Body of pancreas (tissue), 4 donors: Measurements from ENCODE around the gene LRP1-AS.

Experiments
- POLR2A ChIP-seq, 3 donors: fragments of 450-650 bp; IDR thresholded peaks; one replicate each; pipeline ENCODE4 v1.6.1; 2016; ENCODE audit warnings: antibody characterized with exemption in 3 of 3, mild to moderate bottlenecking in 2 of 3
- TF ChIP-seq, protein P1 (sequence below), 7 experiments: fragments of 450-650 bp in 4 of 7; fragments of 200-600 bp in 3 of 7; sonication (generic) in 3 of 7; IDR thresholded peaks; one replicate each; pipeline ENCODE4 v1.5.1; 2016 to 2019; ENCODE audit warnings: antibody characterized with exemption in 7 of 7

DNA sequence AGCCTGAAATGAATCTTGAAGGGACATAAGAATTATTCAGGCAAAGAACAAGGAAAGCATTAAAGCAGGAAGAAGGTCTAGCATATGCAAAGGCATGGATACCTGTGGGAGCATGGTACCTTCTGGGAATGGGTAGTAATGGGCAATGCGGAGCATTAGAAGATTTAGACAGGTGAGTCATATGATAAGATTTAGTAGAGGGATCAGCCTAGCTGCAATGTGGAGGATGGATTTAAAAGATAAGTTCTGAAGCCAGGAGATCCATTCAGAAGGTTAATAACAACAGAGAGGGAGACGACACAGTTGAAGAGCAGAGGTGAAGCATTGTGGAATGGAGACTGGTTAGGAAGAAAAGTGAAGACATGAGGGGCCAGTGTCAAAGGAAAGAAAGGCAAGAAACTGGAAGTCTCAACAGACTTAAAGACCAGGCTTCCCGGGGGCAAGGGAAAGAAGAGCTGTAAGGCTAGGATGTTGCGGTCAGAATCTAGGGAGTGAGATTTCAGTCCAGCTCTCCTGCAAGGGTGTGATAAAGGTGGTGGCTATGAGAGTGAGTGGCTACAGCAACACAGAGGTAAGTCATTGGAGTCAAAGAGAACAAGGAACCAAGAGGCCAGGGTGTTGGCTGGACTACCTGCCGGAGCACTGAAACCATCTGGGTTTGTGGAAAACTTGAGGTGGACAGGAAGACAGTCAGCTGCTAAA is 30.7 kb downstream of the LRP1-AS start:
- TF ChIP-seq POLR2A (IDR thresholded peaks at IDR 0.05): no peak
- TF ChIP-seq, protein P1, sequence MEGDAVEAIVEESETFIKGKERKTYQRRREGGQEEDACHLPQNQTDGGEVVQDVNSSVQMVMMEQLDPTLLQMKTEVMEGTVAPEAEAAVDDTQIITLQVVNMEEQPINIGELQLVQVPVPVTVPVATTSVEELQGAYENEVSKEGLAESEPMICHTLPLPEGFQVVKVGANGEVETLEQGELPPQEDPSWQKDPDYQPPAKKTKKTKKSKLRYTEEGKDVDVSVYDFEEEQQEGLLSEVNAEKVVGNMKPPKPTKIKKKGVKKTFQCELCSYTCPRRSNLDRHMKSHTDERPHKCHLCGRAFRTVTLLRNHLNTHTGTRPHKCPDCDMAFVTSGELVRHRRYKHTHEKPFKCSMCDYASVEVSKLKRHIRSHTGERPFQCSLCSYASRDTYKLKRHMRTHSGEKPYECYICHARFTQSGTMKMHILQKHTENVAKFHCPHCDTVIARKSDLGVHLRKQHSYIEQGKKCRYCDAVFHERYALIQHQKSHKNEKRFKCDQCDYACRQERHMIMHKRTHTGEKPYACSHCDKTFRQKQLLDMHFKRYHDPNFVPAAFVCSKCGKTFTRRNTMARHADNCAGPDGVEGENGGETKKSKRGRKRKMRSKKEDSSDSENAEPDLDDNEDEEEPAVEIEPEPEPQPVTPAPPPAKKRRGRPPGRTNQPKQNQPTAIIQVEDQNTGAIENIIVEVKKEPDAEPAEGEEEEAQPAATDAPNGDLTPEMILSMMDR (IDR thresholded peaks at IDR 0.05): no peak
